Upper lobe of left lung (tissue), 4 donors: ENCODE measurements around the gene JUP.

Source experiments
- CTCF ChIP-seq, 6 experiments: fragments of 450-650 bp in 4 of 6; fragments of 200-600 bp in 2 of 6; sonication (generic) in 2 of 6; IDR thresholded peaks; one replicate each; pipeline ENCODE4 v1.5.1; 2016 to 2019; ENCODE audit warnings: antibody characterized with exemption in 6 of 6
- EP300 ChIP-seq, 4 donors: sonication (generic); formaldehyde crosslinking; IDR thresholded peaks; one replicate each; pipeline ENCODE4 v1.5.1; 2017; ENCODE audit warnings: antibody characterized with exemption in 4 of 4, control low read depth in 2 of 4
- POLR2A ChIP-seq, 4 donors: fragments of 450-650 bp; IDR thresholded peaks; one replicate each; pipeline ENCODE4 v1.5.1; 2016 to 2017; ENCODE audit warnings: antibody characterized with exemption in 4 of 4, mild to moderate bottlenecking in 2 of 4
- POLR2AphosphoS5 ChIP-seq, 2 donors: sonication (generic); formaldehyde crosslinking; IDR thresholded peaks; one replicate each; pipeline ENCODE4 v1.5.1; 2017; ENCODE audit warnings: antibody characterized with exemption in 2 of 2

- TF ChIP-seq CTCF (IDR thresholded peaks at IDR 0.05) = no peak
- TF ChIP-seq POLR2A (IDR thresholded peaks at IDR 0.05) = no peak
- no peak for TF ChIP-seq EP300 (IDR thresholded peaks at IDR 0.05)
- TF ChIP-seq POLR2AphosphoS5 (IDR thresholded peaks at IDR 0.05) = no peak
These were observed 50.8 kb downstream of the JUP start for GRCh38 chr17:41735744-41736143.
